Measurements from ENCODE around the gene SVEP1.

The SVEP1 gene

GRCh38 chr9:110414471-110414870 is 165.1 kb downstream of the SVEP1 start:
- H3K9me3 ChIP-seq (ENCODE audit: control insufficient read depth, insufficient read depth, low read length), result no peaks in the 10 kb centered on the region
- no peak overlapping the region for H3K4me2 ChIP-seq (ENCODE audit: low read length)
- TF ChIP-seq CTCF (IDR thresholded peaks at IDR 0.05; ENCODE audit: low read depth, low read length, poor library complexity, severe bottlenecking) (no peak), EZH2phosphoT487 (IDR thresholded peaks at IDR 0.05; ENCODE audit: borderline replicate concordance, low read length) (no peak)
- H3K9me2 ChIP-seq (replicated peaks; ENCODE audit: control insufficient read depth, low read length), result no peaks in the 10 kb centered on the region
- no peaks in the 10 kb centered on the region for H3K36me3 ChIP-seq (ENCODE audit: control insufficient read depth, low read length)
- H3K4me1 ChIP-seq (ENCODE audit: control insufficient read depth, low read length), result no peaks in the 10 kb centered on the region
- H4K20me1 ChIP-seq (ENCODE audit: control insufficient read depth, insufficient read depth, low read depth, low read length), result no peaks in the 10 kb centered on the region
- H3K79me2 ChIP-seq (ENCODE audit: control insufficient read depth, low read length), result no peaks in the 10 kb centered on the region
- no peaks in the 10 kb centered on the region for H3K27me3 ChIP-seq (ENCODE audit: control insufficient read depth, low read length)
- H3K27ac ChIP-seq (ENCODE audit: low read depth, low read length), result no peak overlapping the region
- no peak overlapping the region for H3K4me3 ChIP-seq (ENCODE audit: low read length)
- no peaks in the 10 kb centered on the region for H3F3A ChIP-seq (ENCODE audit: control insufficient read depth, insufficient read depth)

- no peaks in the 10 kb centered on the region for H3K9me2 ChIP-seq (replicated peaks; ENCODE audit: control insufficient read depth, low read length)
- H3K27me3 ChIP-seq (ENCODE audit: control insufficient read depth, low read length), result no peaks in the 10 kb centered on the region
- no peak overlapping the region for H3K27ac ChIP-seq (ENCODE audit: low read depth, low read length)
- no peaks in the 10 kb centered on the region for H3F3A ChIP-seq (ENCODE audit: control insufficient read depth, insufficient read depth)
- H3K4me1 ChIP-seq (ENCODE audit: control insufficient read depth, low read length), result no peaks in the 10 kb centered on the region
- H3K4me2 ChIP-seq (ENCODE audit: low read length), result no peak overlapping the region
- H3K36me3 ChIP-seq (ENCODE audit: control insufficient read depth, low read length), result no peaks in the 10 kb centered on the region
- TF ChIP-seq EZH2phosphoT487 (IDR thresholded peaks at IDR 0.05; ENCODE audit: borderline replicate concordance, low read length) (no peak), CTCF (IDR thresholded peaks at IDR 0.05; ENCODE audit: low read depth, low read length, poor library complexity, severe bottlenecking) (no peak)
- no peaks in the 10 kb centered on the region for H3K9me3 ChIP-seq (ENCODE audit: control insufficient read depth, insufficient read depth, low read length)
- H3K4me3 ChIP-seq (ENCODE audit: low read length), result no peak overlapping the region
- H3K79me2 ChIP-seq (ENCODE audit: control insufficient read depth, low read length), result no peaks in the 10 kb centered on the region
- H4K20me1 ChIP-seq (ENCODE audit: control insufficient read depth, insufficient read depth, low read depth, low read length), result no peaks in the 10 kb centered on the region
These were observed 168.6 kb downstream of the SVEP1 start for GRCh38 chr9:110410961-110411360.

- Histone ChIP-seq H3K4me1 (ENCODE audit: control insufficient read depth, low read length) (no peaks in the 10 kb centered on the region), H3K9me2 (replicated peaks; ENCODE audit: control insufficient read depth, low read length) (no peaks in the 10 kb centered on the region), H3K27me3 (ENCODE audit: control insufficient read depth, low read length) (no peaks in the 10 kb centered on the region), H3K79me2 (ENCODE audit: control insufficient read depth, low read length) (no peaks in the 10 kb centered on the region), H3K9me3 (ENCODE audit: control insufficient read depth, insufficient read depth, low read length) (no peaks in the 10 kb centered on the region), H4K20me1 (ENCODE audit: control insufficient read depth, insufficient read depth, low read depth, low read length) (no peaks in the 10 kb centered on the region), H3K27ac (ENCODE audit: low read depth, low read length) (no peak overlapping the region), H3K4me2 (ENCODE audit: low read length) (no peak overlapping the region), H3F3A (ENCODE audit: control insufficient read depth, insufficient read depth) (no peaks in the 10 kb centered on the region), H3K4me3 (ENCODE audit: low read length) (no peak overlapping the region), H3K36me3 (ENCODE audit: control insufficient read depth, low read length) (no peaks in the 10 kb centered on the region)
- no peak for TF ChIP-seq EZH2phosphoT487 (IDR thresholded peaks at IDR 0.05; ENCODE audit: borderline replicate concordance, low read length)
- TF ChIP-seq CTCF (IDR thresholded peaks at IDR 0.05; ENCODE audit: low read depth, low read length, poor library complexity, severe bottlenecking), result no peak
These were observed 170.9 kb downstream of the SVEP1 start for GRCh38 chr9:110408598-110408997.

Data from DOHH2 (cell line).